Suppressor macrophage (primary cell): Measurements from ENCODE around the gene GRAMD2B.
"Not testable (repeated sequence)": the region's sequence is repeated elsewhere in the genome, so short reads cannot be mapped to it uniquely, and the experiment has no call there.

Source experiments
- DNase-seq, 4 experiments: peaks; one replicate each; pipeline ENCODE4 v3.0.0-alpha.2; 2020 to 2022

GRAMD2B gene

DNA sequence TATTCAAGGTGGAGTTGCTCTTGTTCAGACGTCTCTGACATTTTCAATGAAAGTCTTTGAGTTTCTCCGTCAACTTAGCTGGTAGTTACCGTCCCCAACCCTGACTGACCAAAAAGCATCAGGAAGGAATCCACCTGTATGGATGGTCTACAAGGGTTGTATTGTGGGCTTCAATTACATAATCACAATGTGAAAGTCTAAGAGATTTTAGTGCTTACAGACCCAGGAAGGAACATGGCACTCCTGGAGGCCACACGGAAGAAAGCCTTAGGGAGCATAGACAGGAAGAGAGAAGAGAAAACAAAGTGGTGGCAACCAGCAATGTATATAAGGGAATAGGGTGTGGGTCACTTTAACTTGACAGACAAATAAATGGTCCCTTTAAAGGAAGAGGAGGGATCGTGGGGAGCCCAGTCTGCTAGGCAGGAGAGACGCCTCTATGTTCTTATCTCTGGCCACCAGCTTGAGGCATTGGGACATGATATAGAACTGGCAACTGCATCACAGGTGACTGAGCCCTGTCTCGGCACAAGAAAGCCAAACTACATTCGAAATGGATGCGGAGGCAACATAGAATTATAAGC, 91.4 kb downstream of the GRAMD2B start:
- no peak for DNase-seq

DNA sequence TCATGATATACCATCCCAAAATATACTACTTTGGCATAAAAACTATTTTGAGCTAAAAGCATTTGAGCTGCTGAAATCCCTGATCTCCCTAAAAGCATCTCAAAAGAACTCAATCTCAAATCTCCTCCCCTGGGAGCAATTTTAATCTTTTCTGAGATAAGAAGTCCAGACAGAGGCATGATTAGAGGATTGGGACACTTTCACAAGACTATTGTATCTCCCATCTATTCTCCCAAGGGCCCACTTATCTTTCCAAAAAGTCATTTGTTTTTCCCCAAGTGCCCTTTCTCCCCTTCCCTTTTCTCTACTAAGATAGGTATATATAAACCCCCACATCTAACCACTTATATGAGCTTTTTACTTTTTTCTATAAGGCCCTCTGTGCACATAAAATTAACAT, 92.1 kb downstream of the GRAMD2B start:
- no peak for DNase-seq

DNA sequence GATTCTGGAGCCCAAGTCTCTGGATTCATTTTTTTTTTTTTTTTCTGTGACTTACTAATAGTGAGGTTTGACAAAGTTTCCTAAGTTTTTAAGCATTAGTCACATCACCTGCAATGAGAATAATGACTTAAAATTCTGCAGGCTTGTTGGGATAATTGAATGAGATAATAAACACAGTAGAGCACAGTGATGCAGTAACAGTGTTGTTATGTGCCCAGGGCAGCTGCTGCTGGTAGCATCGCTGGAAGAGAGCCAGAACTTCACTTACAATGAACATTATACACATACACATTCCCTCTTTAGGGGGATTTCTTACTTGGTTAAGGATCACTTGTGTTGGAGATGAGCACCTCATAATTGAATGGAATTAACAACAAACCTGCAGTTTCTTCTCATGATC, 92.9 kb downstream of the GRAMD2B start:
- DNase-seq: no peak

DNA sequence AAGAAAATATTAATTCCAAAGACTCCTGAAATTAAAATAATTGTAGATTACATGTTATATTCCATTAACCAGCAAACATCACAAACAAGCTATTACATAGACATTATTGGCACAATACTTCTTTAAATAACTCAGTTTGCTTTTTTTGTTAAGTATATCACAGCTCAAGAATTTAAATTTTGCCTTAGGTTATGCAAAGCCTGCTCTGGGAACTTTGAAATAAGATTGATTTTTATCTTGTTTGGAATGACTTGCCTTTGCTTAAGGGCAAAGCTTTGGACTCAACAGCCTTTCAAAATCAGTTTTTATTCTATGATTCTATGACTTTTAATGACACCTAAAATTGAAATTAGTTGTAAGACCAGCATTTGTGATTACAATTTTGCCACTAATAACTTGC, 93.6 kb downstream of the GRAMD2B start:
- no peak for DNase-seq

DNA sequence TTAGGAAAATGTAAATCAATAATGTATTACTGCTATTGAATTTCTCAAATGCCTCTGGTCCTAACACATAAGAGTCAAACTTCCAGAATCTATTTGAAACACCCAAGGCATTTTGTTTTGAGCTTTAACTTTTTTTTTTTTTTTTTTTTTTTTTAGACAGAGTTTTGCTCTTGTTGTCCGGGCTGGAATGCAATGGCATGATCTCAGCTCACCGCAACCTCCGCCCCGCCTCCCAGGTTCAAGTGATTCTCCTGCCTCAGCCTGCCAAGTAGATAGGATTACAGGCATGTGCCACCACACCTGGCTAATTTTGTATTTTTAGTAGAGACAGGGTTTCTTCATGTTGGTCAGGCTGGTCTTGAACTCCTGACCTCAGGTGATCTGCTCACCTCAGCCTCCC, 96.0 kb downstream of the GRAMD2B start:
- DNase-seq: not testable (repeated sequence)

DNA sequence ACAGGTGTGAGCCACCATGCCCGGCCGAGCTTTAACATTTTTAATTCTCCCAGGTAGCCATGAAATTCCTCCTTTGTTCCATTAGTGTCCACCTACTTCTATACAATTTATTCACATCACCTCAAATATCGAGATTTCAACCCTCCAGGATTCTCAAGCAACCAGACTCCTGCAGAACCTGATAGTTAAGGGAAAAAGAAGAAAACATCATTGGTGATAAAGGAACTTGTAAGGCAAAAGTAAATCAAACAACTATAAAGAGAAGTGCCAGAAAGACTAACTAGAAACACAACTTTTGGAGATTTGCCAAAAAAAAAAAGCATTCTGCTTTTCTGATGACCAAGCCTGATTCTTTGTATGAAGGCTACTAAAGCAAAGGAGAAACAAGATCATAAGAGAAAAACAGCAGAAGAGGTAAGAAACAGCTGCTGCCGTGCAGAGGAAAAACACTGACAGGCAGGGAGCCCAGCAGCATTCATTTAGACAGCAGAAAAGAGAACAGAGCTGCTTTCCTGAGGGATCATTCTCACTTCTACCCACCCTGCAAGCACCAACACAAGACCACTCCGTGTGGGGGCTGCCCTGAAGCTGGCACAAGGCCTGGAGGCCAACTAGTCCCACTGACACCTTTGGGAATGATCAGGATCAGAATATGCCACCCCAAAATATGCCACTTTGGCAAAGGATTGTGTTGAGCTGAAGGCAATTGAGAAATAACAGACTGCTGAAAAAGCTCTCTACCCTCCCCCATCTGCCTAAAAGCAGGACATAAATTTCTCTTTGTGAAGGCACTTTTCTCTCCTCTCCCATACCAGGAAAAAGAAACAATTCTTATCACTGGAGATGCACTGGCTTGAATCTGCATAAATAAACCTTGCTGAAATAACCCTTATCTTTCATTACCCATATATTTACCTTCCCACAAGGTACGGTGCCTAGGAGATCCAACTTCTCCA, 96.7 kb downstream of the GRAMD2B start:
- peak in 2 of 4 experiments; percentile 34 to 42 for DNase-seq

DNA sequence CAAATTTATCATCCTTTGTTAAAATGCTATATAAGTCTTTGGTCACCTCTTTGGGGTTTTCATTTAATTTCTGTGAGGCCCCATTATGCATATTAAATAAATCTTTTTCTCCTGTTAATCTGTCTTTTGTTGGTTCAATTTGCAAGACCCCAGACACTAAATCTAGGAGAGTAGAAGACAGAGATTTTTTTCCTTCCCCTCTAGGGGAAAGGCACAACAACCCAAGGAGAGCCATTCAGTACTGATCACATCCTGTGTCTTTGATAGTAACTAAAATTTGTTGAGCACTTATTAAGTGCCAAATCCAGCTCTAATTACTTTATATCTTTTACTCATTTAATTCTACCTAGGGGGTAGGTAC, 97.4 kb downstream of the GRAMD2B start:
- DNase-seq: no peak

DNA sequence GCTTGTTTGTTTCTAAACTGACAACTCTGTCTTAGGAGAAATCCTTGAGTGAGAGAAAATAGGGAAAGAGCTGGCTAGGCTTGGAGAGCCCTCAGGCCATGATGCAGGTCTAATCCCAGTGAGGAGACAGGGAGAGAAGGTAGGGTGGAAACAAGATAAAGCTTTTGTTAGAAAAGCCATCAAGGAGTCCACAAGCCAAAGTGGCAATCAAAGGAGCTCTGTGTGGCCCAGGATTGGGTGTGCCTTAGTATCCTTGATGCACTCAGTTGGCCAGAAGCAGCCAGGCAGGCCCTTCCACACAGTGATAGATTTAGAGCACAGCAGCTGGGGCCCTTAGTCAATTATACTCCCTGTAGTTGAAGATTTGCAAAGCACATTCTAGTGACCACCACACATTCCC, 97.9 kb downstream of the GRAMD2B start:
- DNase-seq: no peak

DNA sequence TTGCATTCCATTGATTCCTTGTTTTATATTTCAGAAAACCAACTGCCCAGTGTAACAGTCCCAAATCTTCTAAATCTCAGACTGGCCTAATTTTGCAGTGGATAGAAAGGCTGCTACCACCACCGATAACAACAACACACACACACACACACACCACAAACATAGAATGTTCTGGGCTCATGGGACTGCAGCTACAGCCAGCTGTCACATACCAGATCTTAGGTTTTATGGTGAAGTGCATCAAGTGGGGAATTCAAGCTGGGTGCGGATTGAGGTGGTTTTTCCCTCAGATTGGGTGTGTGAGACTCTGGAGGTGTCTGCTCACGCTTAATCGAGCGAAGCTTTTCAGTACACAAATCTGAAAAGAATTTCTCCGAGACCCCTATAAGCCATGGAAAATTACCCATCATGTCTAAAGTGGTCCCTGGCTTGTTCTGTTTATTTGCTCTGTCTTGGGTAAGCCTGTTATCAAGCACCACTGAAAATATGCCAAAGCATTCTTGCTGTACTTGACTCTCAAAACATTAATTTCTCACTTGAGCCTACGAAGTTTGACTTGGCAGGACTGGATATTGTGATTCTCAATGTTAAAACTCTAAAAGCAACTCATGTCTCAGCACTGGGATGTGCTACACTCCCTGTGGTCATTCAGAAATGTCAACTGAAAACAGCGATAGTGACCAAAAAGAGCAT, 100.8 kb downstream of the GRAMD2B start:
- no peak for DNase-seq

DNA sequence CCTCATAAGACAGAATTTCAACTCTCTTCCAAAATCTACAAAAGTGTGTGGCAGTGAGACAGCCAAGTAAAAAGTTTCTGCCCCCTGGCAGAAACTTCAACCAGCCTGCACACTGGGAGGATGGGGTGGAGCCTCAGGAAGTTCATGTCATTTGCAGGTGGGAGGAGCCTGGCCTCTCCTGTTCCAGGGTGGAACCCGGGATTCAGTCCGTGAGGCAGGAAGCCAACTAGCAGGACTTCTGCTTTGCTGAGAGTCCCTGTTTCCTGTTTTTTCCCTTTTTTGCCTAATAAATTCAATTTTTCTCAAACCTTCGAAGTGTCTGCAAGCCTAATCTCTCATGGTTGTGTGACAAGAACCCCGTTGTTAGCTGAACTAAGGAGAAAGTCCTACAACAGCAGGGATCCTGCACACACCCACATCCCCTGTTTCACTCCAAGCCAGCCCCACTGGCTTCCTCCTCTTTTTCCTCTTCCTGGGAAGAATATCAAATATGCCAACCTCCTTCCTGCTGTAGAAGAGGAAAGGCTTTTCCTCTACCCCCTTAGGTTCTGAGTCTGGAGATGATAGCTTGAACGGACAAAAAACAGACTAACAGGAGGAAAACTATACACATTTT, 102.5 kb downstream of the GRAMD2B start:
- peak; percentile 51 to 72 (median 62) for DNase-seq

DNA sequence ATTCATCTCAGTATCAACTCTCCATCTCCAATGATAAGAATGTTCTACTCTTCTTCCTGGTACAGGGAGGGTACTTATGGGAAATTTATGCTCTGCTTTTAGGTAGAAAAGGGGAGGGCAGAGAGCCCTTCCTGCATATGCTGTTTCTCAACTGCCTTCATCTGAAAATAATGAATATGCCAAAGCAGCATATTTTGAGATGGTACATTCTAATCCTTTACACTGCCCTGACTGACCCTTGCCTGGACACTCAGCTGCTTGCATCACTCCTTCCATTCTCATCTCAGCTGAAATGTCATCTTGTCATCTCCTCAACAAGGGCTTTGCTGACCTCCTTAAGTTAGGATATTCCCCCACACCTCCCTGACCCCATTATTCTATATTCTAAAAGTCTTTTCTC, 103.3 kb downstream of the GRAMD2B start:
- no peak for DNase-seq

DNA sequence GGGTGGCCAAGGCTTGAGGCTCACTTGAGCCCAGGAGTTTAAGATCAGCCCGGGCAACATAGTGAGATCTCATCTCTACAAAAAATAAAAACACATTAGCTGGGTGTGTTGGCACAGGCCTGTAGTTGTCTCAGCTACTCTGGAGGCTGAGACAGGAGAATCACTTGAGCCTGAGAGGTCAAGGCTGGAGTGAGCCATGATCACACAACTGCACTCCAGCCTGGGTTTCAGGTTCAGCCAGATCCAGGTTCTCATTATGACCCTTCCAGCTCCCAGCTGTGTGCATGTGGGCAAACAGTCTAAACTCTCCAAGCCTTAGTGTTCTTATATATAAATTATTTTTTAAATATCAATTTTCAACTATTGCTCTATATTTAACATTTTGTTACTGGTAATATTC, 103.9 kb downstream of the GRAMD2B start:
- DNase-seq: no peak

DNA sequence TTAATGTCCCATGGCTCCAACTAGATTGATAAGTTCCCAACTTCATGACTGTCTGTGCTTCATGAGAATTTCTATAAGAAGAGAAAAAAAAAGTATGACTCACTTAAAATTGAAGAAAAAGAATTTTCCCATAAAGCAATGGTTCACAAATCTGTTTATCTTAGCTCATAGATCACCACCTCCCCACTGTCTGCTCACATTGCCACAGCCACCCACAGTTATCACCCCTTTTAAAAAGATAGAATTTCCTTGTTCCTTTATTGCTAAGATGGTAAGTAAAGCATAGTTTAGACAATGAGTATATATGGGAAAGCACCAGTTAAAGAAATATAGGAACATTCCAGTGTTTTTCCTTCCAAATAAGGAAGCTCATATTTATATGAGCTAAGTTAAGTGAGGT, 104.7 kb downstream of the GRAMD2B start:
- DNase-seq: peak in 2 of 4 experiments; percentile 11 to 34

DNA sequence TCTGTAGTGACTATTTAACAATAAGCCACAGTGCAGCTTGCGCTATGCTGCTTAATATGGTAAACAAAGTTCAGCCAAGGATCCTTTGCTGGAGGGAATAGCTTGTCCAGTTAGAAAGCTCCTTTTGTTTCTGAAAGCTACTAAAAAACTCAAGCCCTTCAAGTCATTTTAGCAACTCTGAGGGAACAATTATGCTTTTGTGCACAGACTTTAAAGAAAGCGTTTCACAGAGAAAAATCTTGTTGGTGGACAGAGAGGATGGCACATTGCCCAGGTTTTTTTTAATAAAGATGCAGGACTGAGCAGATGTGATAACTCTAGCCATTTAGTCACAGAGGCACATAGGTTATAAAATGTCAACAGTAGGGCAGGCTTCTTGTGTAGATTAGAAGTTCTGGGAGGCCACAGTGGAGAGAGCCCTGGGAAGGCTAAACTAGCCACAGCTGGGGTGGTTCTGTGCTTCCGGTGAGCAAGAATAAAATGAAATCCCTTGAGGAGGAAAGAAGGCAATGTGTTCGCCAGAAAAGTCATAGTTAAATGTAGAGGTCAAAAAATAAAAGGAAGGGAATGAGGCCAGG, 108.4 kb downstream of the GRAMD2B start:
- DNase-seq: no peak

DNA sequence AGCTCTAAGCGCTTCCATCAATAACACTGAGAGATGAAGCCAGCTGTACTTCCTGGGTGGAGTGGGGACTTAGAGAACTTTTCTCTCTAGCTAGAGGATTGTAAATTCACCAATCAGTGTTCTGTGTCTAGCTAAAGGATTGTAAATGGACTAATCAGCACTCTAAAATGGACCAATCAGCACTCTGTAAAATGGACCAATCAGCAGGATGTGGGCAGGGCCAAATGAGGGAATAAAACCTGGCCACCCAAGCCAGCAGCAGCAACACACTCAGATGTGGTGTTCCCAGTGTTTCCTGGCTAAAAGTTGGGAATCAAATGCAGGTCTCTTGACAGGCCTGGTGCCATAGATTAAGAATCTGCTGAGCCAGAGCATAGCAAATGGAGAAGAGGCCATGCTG, 111.3 kb downstream of the GRAMD2B start:
- DNase-seq: no peak

DNA sequence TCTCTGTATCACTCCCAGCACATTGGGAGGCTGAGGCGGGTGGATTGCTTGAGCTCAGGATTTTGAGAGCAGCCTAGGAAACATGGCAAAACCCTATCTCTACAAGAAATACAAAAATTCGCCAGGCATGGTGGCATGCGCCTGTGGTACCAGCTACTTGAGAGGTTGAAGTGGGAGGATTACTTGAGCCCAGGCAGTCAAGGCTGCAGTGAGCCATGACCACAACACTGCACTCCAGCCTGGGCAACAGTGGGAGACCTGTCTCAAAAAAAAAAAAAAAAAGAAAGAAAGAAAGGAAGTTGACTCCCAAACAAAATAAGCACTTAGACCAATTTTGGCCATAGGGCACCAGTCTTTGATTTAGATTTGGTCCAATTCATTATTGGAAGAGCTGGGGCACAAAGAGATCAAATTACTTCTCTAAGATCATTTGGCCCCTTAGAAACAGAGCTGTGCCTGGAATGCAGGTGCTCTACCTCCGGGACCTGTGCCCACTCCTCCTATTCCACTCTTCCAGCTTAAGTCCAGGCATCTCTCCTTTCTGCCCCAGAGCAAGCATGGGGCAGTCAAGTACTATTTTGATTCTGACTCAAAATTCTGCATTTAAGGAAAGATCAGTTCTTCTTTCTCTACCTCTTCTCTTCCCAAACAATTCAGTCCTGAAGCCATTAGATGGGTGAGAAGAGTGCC, 112.8 kb downstream of the GRAMD2B start:
- DNase-seq: no peak

DNA sequence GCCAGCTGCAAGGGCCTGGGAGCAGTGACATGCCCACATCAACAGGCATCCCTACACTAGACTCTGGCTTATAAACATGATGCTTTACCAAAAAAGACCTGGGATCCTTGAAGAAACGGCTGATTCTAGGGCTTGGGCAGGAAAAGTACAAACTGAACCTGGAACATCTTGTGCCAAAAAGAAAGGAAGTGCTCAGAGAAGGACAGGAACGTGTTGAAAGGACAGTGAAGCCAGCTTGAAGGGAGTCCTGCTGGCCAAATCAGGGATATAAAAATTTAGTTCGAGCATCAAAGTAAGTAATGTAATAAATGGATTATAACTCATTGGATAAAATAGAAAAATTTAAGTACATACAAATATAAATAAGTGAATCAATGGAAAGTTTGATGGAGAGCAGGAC, 113.7 kb downstream of the GRAMD2B start:
- DNase-seq: no peak

DNA sequence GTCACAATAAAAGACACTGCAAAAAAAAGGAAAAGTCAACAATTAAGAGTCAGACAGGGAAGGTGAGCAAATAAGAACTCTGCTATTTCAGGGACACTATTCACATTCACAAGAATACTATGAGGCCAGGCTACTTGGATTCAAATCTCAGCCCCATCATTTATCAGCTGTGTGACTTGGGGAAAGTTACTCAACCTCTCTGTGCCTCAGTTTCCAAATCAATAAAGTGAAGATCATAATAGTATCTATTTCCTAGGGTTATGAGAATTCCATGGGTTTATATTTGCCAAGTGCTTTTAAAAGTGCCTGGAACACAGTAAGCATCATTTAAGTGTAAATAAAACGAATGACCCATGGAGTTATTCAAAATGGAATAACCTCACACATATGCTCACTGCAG, 115.4 kb downstream of the GRAMD2B start:
- no peak for DNase-seq

DNA sequence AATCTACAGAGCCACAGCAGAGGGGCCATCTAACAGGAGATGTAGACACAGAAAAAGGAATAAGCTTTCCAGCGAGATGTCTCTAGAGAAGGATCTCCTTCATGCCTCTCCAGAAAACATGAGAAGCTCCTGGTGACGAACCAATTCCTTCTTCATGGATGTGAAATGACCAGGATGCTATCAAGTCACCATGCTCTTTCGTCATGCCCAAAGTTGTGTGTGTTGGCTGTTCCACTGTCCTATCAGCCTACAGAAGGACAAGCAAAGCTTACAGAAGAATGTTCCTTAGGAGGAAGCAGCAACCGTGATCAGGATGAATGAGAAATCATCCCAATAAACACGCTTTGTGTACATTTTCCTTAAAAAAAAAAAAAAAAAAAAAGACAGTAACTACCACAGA, 117.4 kb downstream of the GRAMD2B start:
- DNase-seq: no peak

DNA sequence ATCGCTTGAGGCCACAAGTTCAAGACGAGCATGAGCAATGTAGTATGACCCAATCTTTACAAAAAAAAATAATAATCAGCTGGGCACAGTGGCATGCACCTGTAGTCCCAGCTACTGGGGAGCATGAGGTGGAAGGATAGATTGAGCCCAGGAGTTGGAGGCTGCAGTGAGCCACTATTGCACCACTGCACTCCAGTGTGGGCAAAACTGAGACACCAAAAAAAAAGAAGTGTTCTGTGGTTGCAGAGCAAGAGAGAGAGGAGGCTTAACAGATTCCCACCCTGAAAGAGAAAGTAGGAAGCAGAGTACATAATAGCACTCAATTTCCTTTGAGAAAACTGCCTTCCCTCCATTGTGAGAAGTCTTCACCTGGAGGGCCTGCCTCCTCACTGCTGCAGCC, 119.2 kb downstream of the GRAMD2B start:
- DNase-seq: no peak

DNA sequence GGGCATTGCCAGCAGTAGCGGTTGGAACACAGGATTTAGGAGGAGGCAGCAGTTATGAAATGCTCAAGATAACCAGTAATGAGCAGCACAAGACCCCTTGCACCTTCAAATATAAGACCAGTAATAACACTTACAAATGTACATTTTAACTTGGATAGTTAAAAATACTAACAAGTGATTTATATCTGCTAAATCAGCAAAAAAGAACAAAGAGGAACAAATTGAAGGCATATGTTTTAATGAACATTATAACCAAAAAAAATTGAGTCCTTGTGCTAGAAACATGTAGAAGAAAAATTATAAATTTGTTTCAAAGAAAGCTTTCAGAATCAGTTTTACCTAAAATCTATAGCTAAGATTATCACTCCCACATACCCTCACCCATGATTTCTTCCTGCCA, 119.8 kb downstream of the GRAMD2B start:
- no peak for DNase-seq

DNA sequence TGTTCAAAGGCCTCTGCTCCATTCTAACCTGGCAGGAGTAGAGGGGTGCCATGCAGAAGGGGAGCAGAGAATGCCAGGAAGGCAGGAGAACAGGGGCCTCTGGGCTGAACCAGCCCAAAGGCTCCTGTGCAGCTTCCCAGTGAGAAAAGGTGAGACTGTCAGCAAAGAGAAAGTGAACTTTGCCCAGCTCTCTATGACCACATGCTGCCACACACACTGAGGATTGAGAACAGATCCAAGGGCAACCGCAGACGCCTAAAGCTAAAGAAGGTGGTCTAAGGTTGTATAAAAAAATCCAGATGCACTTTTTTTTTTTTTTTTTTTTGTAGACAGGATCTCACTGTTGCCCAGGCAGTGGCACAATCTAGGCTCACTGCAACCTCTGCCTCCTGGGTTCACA, 120.5 kb downstream of the GRAMD2B start:
- no peak for DNase-seq
